ENCODE results near the gene GPC6. TPM values are rescaled to one million over a fixed set of nuclear protein-coding genes. Genes with fewer than 3 reads are reported as not detected.

The GPC6 gene
- polyA plus RNA-seq, 1 donor (not counting 4 experiments of a cell fraction or from before 2014, with no cell fraction given), result 0.42 TPM

GRCh38 chr13:93397619-93398018 lies 171.0 kb downstream of the GPC6 start:
- H3K4me1 ChIP-seq (ENCODE audit: control insufficient read depth, extremely low read depth, insufficient read depth, low read length), result no peaks in the 10 kb centered on the region
- dilution Hi-C loops (cut with MboI; ENCODE audit: extremely low pct_ligation_motif_present, low sequenced_read_pairs), result no loop called here
- H3K9ac ChIP-seq (ENCODE audit: control insufficient read depth, extremely low read depth, insufficient read depth, low read length), result no peak overlapping the region
- H3K9me3 ChIP-seq (ENCODE audit: control insufficient read depth, low read depth, low read length), result no peaks in the 10 kb centered on the region
- H3K27ac ChIP-seq (ENCODE audit: control insufficient read depth, insufficient read depth, low read length), result no peak overlapping the region
- no peak for FAIRE-seq
- no peaks in the 10 kb centered on the region for H3K36me3 ChIP-seq (ENCODE audit: control insufficient read depth in 2 of 2, extremely low read depth in 1 of 2, insufficient read depth in 2 of 2, low read length in 2 of 2)
- H3K9me1 ChIP-seq (ENCODE audit: control insufficient read depth, extremely low read depth, insufficient read depth, low read length), result no peaks in the 10 kb centered on the region
- no peak overlapping the region for H3K4me3 ChIP-seq (ENCODE audit: control insufficient read depth in 2 of 3, extremely low read depth in 1 of 3, insufficient read depth in 2 of 3, low read depth in 1 of 3, low read length in 3 of 3)
- H3K79me2 ChIP-seq (ENCODE audit: control insufficient read depth, insufficient read depth, low read length), result no peaks in the 10 kb centered on the region
- H3K4me2 ChIP-seq (ENCODE audit: control insufficient read depth, extremely low read depth, insufficient read depth, low read depth, low read length), result no peak overlapping the region
- no peak for DNase-seq (ENCODE audit: low read depth, low spot score)
- TF ChIP-seq CTCF (optimal IDR thresholded peaks at IDR 0.05 in 1 of 3, IDR thresholded peaks at IDR 0.05 in 1 of 3, conservative IDR thresholded peaks at IDR 0.05 in 1 of 3; ENCODE audit: extremely low read depth in 1 of 3, insufficient read depth in 2 of 3, low read length in 3 of 3) (no peak), EZH2 (IDR thresholded peaks at IDR 0.05; ENCODE audit: low read length) (no peak)
- H3K27me3 ChIP-seq (ENCODE audit: control insufficient read depth, extremely low read depth, insufficient read depth, low read length), result no peaks in the 10 kb centered on the region
- H2AFZ ChIP-seq (ENCODE audit: control insufficient read depth, low read length), result no peak overlapping the region
- H4K20me1 ChIP-seq (ENCODE audit: control insufficient read depth, extremely low read depth, insufficient read depth, low read length), result no peaks in the 10 kb centered on the region

GRCh38 chr13:93398167-93399035 lies 171.8 kb downstream of the GPC6 start:
- H3K9ac ChIP-seq (ENCODE audit: control insufficient read depth, extremely low read depth, insufficient read depth, low read length), result no peak overlapping the region
- no peak for FAIRE-seq
- no peaks in the 10 kb centered on the region for H3K9me3 ChIP-seq (ENCODE audit: control insufficient read depth, low read depth, low read length)
- no peak overlapping the region for H3K4me2 ChIP-seq (ENCODE audit: control insufficient read depth, extremely low read depth, insufficient read depth, low read depth, low read length)
- H3K27ac ChIP-seq (ENCODE audit: control insufficient read depth, insufficient read depth, low read length), result no peak overlapping the region
- H4K20me1 ChIP-seq (ENCODE audit: control insufficient read depth, extremely low read depth, insufficient read depth, low read length), result no peaks in the 10 kb centered on the region
- dilution Hi-C loops (cut with MboI; ENCODE audit: extremely low pct_ligation_motif_present, low sequenced_read_pairs), result no loop called here
- TF ChIP-seq EZH2 (IDR thresholded peaks at IDR 0.05; ENCODE audit: low read length), result no peak
- TF ChIP-seq CTCF (optimal IDR thresholded peaks at IDR 0.05 in 1 of 3, IDR thresholded peaks at IDR 0.05 in 1 of 3, conservative IDR thresholded peaks at IDR 0.05 in 1 of 3; ENCODE audit: extremely low read depth in 1 of 3, insufficient read depth in 2 of 3, low read length in 3 of 3), result no peak
- no peaks in the 10 kb centered on the region for H3K9me1 ChIP-seq (ENCODE audit: control insufficient read depth, extremely low read depth, insufficient read depth, low read length)
- H3K4me1 ChIP-seq (ENCODE audit: control insufficient read depth, extremely low read depth, insufficient read depth, low read length), result no peaks in the 10 kb centered on the region
- H3K79me2 ChIP-seq (ENCODE audit: control insufficient read depth, insufficient read depth, low read length), result no peaks in the 10 kb centered on the region
- no peak overlapping the region for H3K4me3 ChIP-seq (ENCODE audit: control insufficient read depth in 2 of 3, extremely low read depth in 1 of 3, insufficient read depth in 2 of 3, low read depth in 1 of 3, low read length in 3 of 3)
- DNase-seq (ENCODE audit: low read depth, low spot score), result no peak
- H3K27me3 ChIP-seq (ENCODE audit: control insufficient read depth, extremely low read depth, insufficient read depth, low read length), result no peaks in the 10 kb centered on the region
- H3K36me3 ChIP-seq (ENCODE audit: control insufficient read depth in 2 of 2, extremely low read depth in 1 of 2, insufficient read depth in 2 of 2, low read length in 2 of 2), result no peaks in the 10 kb centered on the region
- H2AFZ ChIP-seq (ENCODE audit: control insufficient read depth, low read length), result no peak overlapping the region

Data from keratinocyte (primary cell).